Activated CD8-positive, alpha-beta T cell treated with anti-CD3 and anti-CD28 coated beads, Interleukin-2, amount 10 ng/mL, durations not matched to agents 7 days and 5 days (primary cell): ENCODE measurements around the gene DEFB124. TPM values are rescaled to one million over a fixed set of nuclear protein-coding genes. Genes with fewer than 3 reads are reported as not detected.
"Not testable (repeated sequence)": the region's sequence is repeated elsewhere in the genome, so short reads cannot be mapped to it uniquely, and the experiment has no call there.

ENCODE experiments used
- ATAC-seq: fragments of 150-1000 bp; cut with Tn5 transposase; one replicate; pipeline ENCODE4 v1.10.0; 2021; ENCODE audit warnings: moderate library complexity
- CTCF ChIA-PET: fragments of 350-600 bp; sonication (Branson Sonifier 250); formaldehyde crosslinking; loops from one replicate; lab custom pipeline; 2021; ENCODE audit warnings: antibody characterized with exemption; lab: Charles Lee
- POLR2A ChIA-PET: fragments of 350-600 bp; sonication (Branson Sonifier 250); formaldehyde crosslinking; loops from one replicate; lab custom pipeline; 2021; ENCODE audit warnings: antibody characterized with exemption; lab: Charles Lee
- DNase-seq: peaks from one replicate; pipeline ENCODE4 v3.0.0-alpha.2; 2020
- H3K27ac Mint-ChIP-seq: one replicate; pipeline ENCODE4 v1.8.0; 2021; ENCODE audit warnings: mild to moderate bottlenecking, mixed read lengths
- H3K27me3 Mint-ChIP-seq: one replicate; pipeline ENCODE4 v1.8.0; 2021; ENCODE audit warnings: low read depth, mixed read lengths
- H3K36me3 Mint-ChIP-seq: one replicate; pipeline ENCODE4 v1.8.0; 2021; ENCODE audit warnings: low read depth, mixed read lengths
- H3K4me1 Mint-ChIP-seq: one replicate; pipeline ENCODE4 v1.8.0; 2021; ENCODE audit warnings: low read depth, mixed read lengths
- H3K4me3 Mint-ChIP-seq: one replicate; pipeline ENCODE4 v1.8.0; 2021; ENCODE audit warnings: mild to moderate bottlenecking, mixed read lengths
- H3K9me3 Mint-ChIP-seq: one replicate; pipeline ENCODE4 v1.8.0; 2022; ENCODE audit warnings: mixed read lengths; ENCODE audit not compliant: insufficient read depth
- total RNA-seq, 2 experiments: library from RNA; stranded (reverse); gene quantifications; one replicate each; pipeline ENCODE4 v1.2.3, GENCODE V29; 2021

DEFB124 gene
- total RNA-seq, 2 experiments from 2014 or later = not detected

DNA sequence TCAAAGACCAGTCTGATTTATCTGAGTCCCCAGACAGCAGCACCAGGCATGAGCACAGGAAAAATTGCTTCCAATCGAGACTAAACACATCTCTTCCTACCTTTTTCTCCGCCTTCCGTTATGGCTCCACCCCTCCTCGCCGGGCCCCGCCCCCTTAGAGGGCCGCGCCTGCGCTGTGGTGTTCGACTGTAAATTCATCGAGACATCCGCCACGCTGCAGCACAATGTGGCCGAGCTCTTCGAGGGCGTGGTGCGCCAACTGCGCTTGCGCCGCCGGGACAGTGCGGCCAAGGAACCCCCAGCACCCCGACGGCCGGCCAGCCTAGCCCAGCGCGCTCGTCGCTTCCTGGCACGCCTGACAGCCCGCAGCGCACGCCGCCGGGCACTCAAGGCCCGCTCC lies 9.1 kb upstream of the DEFB124 start:
- ChIA-PET CTCF (no interaction called here), POLR2A (no interaction called here)
- DNase-seq = no peak
- ATAC-seq = no peak
- peaks cover 31% of the 10 kb centered on the region for H3K27me3 Mint-ChIP-seq
- H3K9me3 Mint-ChIP-seq = no peaks in the 10 kb centered on the region
- no peak overlapping the region for H3K27ac Mint-ChIP-seq
- H3K4me3 Mint-ChIP-seq = no peak overlapping the region
- H3K36me3 Mint-ChIP-seq = no peaks in the 10 kb centered on the region
- no peaks in the 10 kb centered on the region for H3K4me1 Mint-ChIP-seq

DNA sequence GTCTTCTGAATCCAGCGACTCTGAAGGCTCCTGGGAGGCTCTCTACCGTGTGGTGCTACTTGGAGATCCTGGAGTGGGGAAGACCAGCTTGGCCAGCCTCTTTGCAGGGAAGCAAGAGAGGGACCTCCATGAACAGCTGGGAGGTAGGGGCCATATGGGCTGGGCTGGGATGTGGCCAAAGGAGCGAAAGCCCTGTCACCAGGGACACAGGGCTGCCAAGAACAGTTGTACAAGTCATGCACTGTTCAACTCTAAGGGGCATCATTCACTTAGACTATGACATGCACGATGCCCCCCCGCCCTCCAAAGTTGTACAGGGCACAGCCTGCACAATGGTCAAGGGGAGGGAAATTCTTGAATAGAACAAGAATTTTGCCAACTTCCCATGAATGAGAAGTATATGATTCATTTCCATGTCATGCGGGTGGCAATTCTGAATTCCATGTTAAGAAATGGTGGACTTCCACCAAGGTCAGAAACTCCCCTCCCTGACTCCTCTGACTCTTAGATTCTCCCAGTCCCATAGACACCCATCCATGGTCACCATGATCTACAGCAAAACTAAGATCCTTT lies 1.8 kb upstream of the DEFB124 start:
- Mint-ChIP-seq H3K9me3 (no peaks in the 10 kb centered on the region), H3K27ac (no peak overlapping the region), H3K4me3 (no peak overlapping the region), H3K27me3 (peaks cover 45% of the 10 kb centered on the region), H3K36me3 (no peaks in the 10 kb centered on the region), H3K4me1 (peaks cover 3% of the 10 kb centered on the region)
- ChIA-PET CTCF (no interaction called here), POLR2A (no interaction called here)
- ATAC-seq (no peak), DNase-seq (no peak)

DNA sequence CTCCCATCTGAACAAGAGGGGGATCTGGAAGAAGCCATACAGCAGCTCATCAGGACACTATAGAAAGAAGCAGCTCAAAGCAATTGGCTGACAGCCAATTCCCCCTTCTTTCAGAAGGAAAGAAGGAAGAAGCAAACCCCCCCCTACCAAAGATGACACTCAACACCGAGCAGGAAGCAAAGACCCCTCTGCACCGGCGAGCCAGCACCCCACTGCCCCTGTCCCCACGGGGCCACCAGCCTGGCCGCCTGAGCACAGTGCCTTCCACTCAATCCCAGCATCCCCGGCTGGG lies 1.3 kb upstream of the DEFB124 start:
- POLR2A ChIA-PET = no interaction called here
- ATAC-seq = no peak
- no peaks in the 10 kb centered on the region for H3K9me3 Mint-ChIP-seq

DNA sequence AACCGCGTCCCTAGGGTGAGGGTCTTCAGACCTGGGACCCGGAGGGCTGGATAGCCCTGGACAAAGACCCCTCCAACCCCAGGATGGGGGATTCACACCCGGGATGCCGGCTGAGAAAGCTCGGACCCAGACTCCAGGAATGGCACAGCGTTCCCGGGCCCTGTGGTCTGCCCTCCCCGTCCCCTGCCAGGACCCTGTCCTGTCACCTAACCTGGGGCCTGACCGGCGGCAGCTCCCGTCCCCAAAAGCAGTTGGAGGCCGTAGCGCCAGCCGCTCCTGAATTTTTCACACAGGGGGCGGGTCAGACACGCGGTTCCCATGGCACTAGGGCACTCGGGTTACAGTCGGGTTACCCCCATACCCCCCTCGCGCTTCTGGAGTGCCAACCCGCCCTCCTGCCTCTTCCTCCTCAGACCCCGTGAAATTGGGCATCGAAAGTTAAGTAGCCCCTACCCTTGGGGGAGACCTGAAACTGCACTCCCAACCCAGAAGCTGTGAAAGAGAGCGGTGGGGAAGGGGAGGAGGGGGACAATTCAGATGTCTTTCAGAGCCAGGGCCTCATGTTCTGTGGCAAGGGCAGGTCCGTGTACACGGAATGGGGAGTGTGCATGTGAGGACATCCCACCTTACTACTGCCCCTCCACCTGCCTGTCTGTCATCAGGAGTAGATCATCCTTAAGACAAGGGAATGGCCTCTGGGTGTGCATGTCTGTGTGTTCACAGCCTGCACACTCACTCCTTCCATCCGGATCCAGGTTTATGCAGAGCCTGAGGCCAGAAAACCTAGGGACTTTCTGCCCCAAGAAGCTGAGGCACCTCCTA lies 756 bp upstream of the DEFB124 start:
- ChIA-PET CTCF (no interaction called here), POLR2A (no interaction called here)
- Mint-ChIP-seq H3K36me3 (no peaks in the 10 kb centered on the region), H3K4me3 (no peak overlapping the region), H3K27me3 (peaks cover 40% of the 10 kb centered on the region), H3K4me1 (peaks cover 3% of the 10 kb centered on the region), H3K27ac (no peak overlapping the region), H3K9me3 (no peaks in the 10 kb centered on the region)
- ATAC-seq (no peak), DNase-seq (no peak)

More for the DNA sequence above, 1.3 kb upstream of the DEFB124 start:
- Mint-ChIP-seq H3K4me1 (peaks cover 3% of the 10 kb centered on the region), H3K36me3 (no peaks in the 10 kb centered on the region), H3K27me3 (peaks cover 42% of the 10 kb centered on the region), H3K27ac (no peak overlapping the region), H3K4me3 (no peak overlapping the region)
- DNase-seq = no peak
- CTCF ChIA-PET = no interaction called here

DNA sequence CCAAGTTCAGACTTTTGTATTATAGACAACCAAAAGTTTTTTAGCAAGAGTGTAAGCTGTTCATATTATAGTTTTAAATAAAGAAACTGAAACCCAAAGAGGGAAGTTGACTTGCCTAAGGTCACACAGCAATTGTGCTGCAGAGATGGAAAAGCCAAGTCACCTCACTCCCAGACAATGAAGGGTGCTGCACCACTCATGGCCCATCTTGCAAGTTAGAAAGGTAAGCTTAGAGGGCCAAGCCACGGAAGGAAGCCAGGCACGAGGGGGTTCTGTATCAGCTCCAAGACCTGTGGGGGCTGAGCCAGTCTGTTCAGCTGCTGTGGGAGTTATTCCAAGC lies 860 bp downstream of the DEFB124 start:
- Mint-ChIP-seq H3K4me3 (no peak overlapping the region), H3K27ac (no peak overlapping the region), H3K36me3 (no peaks in the 10 kb centered on the region), H3K27me3 (peaks cover 40% of the 10 kb centered on the region), H3K4me1 (peaks cover 3% of the 10 kb centered on the region), H3K9me3 (no peaks in the 10 kb centered on the region)
- ChIA-PET CTCF (interaction anchor here (2.6 kb wide), 1 partner anchor 29 kb away, joined by 7 read pairs; no protein-coding TSS in a partner anchor), POLR2A (no interaction called here)
- ATAC-seq (no peak), DNase-seq (no peak)

DNA sequence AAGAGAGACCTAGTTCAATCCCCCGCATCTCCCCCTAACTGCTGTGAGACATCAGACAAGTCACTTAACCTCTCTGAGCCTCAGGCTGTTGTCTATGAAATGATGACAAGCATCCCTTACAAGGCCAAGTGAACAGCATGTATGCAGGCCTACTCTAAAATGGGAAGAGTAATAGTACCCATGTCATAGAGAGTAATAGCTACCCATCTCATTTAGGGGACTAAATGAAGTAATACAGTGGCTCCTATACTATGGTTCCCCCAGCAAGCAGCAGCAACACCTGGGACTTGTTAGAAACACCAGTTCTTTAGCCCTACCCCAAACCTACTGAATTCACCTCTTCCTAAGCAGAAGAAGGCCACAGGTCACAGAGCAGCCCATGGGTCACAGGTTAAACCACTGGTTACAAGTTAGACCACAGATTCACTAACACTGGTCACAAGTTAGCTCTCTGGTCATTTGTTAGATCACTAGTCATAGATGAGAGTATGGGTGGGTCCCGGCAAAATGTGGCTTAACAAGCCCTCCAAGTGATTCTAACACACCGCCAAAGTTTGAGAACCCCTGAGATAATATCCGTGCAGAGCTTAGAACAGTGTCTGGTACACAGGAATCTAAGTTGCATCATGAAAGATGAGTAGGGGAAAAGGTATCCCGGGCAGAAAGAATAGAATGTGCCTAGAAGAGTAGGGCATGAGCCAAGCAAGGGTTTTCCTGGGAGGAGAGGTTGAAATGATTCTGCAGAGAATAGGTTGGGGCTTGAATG lies 1.4 kb downstream of the DEFB124 start:
- no peak for DNase-seq

DNA sequence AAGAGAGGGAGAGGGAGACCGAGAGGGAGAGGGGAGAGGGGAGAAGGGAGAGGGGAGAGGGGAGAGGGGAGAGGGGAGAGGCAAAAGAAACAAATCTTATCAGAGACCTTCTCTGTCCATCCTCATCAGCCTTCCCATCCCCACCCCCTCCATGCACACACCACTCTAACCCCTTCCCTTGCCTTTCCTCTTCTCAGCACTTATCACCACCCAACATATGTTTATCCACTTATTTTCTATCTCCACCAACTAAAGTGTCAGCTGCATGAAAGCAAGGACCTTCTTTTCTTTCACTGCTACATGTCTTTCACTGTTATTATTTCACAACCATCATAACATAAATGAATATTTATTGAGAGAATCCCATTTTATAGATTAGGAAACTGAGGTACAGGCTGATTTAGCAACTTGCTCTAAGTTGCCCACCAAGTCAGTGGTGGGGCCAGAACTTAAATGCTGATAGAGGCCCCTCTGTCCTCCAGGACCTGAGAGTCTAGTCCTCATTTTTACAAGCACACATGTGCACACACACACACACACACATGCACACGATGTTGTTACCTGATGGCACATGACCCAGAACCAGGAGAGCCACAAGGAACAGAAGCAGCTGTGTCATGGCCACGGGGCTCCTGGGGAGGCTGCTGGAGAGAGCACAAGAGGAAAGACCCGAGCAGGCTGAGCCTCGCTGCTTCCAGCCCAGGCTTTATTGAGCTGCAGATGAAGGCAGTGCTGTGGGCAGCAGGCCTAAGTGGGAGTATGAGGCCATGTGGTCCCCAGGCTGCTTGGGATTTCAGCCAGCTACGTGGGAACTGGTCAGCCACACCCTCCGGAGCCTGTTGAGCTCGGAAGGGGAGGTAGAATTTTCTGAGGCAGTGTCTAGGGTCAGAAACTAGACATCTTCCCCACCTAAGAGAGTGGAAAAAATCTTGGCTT lies 2.3 kb downstream of the DEFB124 start:
- CTCF ChIA-PET = interaction anchor here (2.6 kb wide), 1 partner anchor 30 kb away, joined by 7 read pairs; no protein-coding TSS in a partner anchor
- peaks cover 3% of the 10 kb centered on the region for H3K4me1 Mint-ChIP-seq
- DNase-seq = no peak
- H3K27ac Mint-ChIP-seq = no peak overlapping the region
- H3K4me3 Mint-ChIP-seq = no peak overlapping the region
- H3K9me3 Mint-ChIP-seq = no peaks in the 10 kb centered on the region
- no peaks in the 10 kb centered on the region for H3K36me3 Mint-ChIP-seq
- POLR2A ChIA-PET = no interaction called here
- peaks cover 32% of the 10 kb centered on the region for H3K27me3 Mint-ChIP-seq
- no peak for ATAC-seq

More for the DNA sequence above, 1.4 kb downstream of the DEFB124 start:
- no peak overlapping the region for H3K4me3 Mint-ChIP-seq
- peaks cover 40% of the 10 kb centered on the region for H3K27me3 Mint-ChIP-seq
- H3K36me3 Mint-ChIP-seq = no peaks in the 10 kb centered on the region
- ChIA-PET CTCF (interaction anchor here (2.6 kb wide), 1 partner anchor 29 kb away, joined by 7 read pairs; no protein-coding TSS in a partner anchor), POLR2A (no interaction called here)
- H3K4me1 Mint-ChIP-seq = peaks cover 3% of the 10 kb centered on the region
- ATAC-seq = no peak
- no peaks in the 10 kb centered on the region for H3K9me3 Mint-ChIP-seq
- H3K27ac Mint-ChIP-seq = no peak overlapping the region

DNA sequence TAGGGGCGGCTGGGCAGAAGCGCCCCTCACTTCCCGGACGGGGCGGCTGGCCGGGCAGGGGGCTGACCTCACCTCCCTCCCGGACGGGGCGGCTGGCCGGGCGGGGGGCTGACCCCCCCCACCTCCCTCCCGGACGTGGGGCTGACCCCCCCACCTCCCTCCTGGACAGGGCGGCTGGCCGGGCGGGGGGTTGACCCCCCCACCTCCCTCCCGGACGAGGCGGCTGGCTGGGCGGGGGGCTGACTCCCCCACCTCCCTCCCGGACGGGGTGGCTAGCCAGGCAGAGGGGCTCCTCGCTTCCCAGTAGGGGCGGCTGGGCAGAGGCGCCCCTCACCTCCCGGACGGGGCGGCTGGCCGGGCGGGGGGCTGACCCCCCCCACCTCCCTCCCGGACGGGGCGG lies 4.0 kb downstream of the DEFB124 start:
- ATAC-seq, DNase-seq, POLR2A ChIA-PET, H3K9me3 Mint-ChIP-seq, H3K36me3 Mint-ChIP-seq, H3K27ac Mint-ChIP-seq, H3K4me1 Mint-ChIP-seq, CTCF ChIA-PET, H3K4me3 Mint-ChIP-seq: not testable (repeated sequence)
- H3K27me3 Mint-ChIP-seq = peaks cover 19% of the 10 kb centered on the region

DNA sequence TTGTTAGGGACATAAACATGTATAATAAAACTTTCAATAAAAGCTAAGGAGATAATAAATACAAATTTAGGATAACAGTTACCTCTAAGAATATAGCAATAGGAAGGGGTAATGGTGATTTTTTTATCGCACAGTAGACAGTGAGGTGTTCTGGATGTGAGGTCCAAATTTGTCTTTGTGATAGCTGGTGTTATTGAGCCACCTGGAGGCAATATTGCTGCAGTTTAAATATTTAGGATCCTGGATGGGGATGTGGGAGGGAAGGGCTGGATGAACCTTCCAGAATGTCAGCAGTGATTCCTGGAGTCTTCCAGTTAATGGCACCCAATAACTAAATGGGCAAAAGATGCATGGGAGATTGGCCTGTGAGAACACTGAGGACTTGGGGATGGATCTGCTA lies 20.6 kb downstream of the DEFB124 start:
- ChIA-PET CTCF (interaction anchor here (1.3 to 1.8 kb wide), 2 partner anchors 14 to 49 kb away, joined by 3 to 5 read pairs; partner anchors contain the start of gene DEFB123), POLR2A (no interaction called here)
- Mint-ChIP-seq H3K27ac (no peak overlapping the region), H3K36me3 (no peaks in the 10 kb centered on the region), H3K27me3 (peaks cover 5% of the 10 kb centered on the region), H3K4me3 (no peak overlapping the region), H3K4me1 (no peaks in the 10 kb centered on the region), H3K9me3 (no peaks in the 10 kb centered on the region)
- DNase-seq (no peak), ATAC-seq (no peak)

DNA sequence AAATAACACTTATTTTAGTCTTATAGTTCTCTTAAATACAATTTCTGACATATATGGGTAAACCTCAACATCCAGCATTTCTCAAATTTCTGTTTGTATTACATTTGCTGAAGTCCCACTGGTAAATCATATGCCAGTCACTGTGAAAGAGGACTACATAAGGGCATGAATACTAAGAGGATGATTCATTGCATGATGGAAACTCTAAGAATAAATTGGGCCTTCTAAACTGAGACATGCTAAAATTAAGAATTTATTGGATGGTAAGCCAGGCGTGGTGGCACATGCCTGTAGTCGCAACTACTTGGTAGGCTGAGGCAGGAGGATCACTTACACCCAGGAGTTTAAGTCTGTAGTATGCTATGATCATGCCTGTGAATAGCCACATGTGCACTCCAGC lies 22.4 kb downstream of the DEFB124 start:
- DNase-seq = no peak
- Mint-ChIP-seq H3K27ac (no peak overlapping the region), H3K36me3 (no peaks in the 10 kb centered on the region), H3K9me3 (no peaks in the 10 kb centered on the region), H3K4me1 (no peaks in the 10 kb centered on the region), H3K4me3 (no peak overlapping the region), H3K27me3 (peaks cover 2% of the 10 kb centered on the region)
- ChIA-PET CTCF (no interaction called here), POLR2A (no interaction called here)
- no peak for ATAC-seq
